HCT116 (cell line): ENCODE results near the gene EFS. TPM values are rescaled to one million over a fixed set of nuclear protein-coding genes. Genes with fewer than 3 reads are reported as not detected.
"Not testable (repeated sequence)": the region's sequence is repeated elsewhere in the genome, so short reads cannot be mapped to it uniquely, and the experiment has no call there.

ENCODE experiments used
- ATAC-seq: fragments of 200-7000 bp; cut with Tn5 transposase; 2 replicates; pipeline ENCODE4 v1.9.1; 2020; ENCODE audit warnings: mild to moderate bottlenecking, moderate library complexity
- BruUV-seq: library from RNA; stranded (reverse); fragments of 400-500 nt; replicated peaks from 2 replicates; lab custom pipeline; 2021; lab: Mats Ljungman, UMichigan
- CTCF ChIA-PET: fragments of 300-600 bp; sonication (Branson Sonifier 250); formaldehyde crosslinking; loops from one replicate; lab custom pipeline; 2021; ENCODE audit warnings: antibody characterized with exemption; lab: Charles Lee
- POLR2A ChIA-PET: fragments of 300-600, 350-600 bp; sonication (Branson Sonifier 250); formaldehyde crosslinking; loops from one replicate; lab custom pipeline; 2021; ENCODE audit warnings: antibody characterized with exemption; lab: Charles Lee
- RAD21 ChIA-PET, 2 experiments: fragments of 300-600 bp; sonication (Branson Sonifier 250); formaldehyde crosslinking; loops; one replicate each; lab custom pipeline; 2023; ENCODE audit warnings: low total read pairs in 2 of 2; ENCODE audit not compliant: uncharacterized antibody in 2 of 2, unreplicated experiment in 2 of 2, low non-redundant PET in 1 of 2; lab: Charles Lee
- DNase-seq: peaks from one replicate; pipeline ENCODE4 v3.0.0-alpha.2; 2010; ENCODE audit warnings: low read depth, low spot score
- H2AFZ ChIP-seq: fragments of 200-600 bp; shearing (Covaris generic), sonication (generic); 2 replicates; pipeline ENCODE4 v1.6.1; 2017; ENCODE audit warnings: low read depth, mixed run types, mixed read lengths, antibody characterized with exemption, low read length; ENCODE audit not compliant: poor library complexity, severe bottlenecking
- H3K27ac ChIP-seq: 2 replicates; pipeline ENCODE4 v1.5.1; 2012; ENCODE audit warnings: low read depth, low read length
- H3K27me3 ChIP-seq: fragments of 200-600 bp; sonication (generic); 2 replicates; pipeline ENCODE4 v1.6.1; 2016; ENCODE audit warnings: mixed run types, low read length, mixed read lengths; ENCODE audit not compliant: insufficient read depth
- H3K36me3 ChIP-seq, 2 experiments: fragments of 200-500 bp in 1 of 2; fragments of 200-600 bp in 1 of 2; sonication (Bioruptor generic) in 1 of 2; sonication (generic) in 1 of 2; 2 replicates each; pipeline versions ENCODE4 v1.5.1 to v1.6.1; 2014 to 2016; ENCODE audit warnings: low read length in 2 of 2, inconsistent platforms in 1 of 2, mixed read lengths in 1 of 2, mixed run types in 1 of 2; ENCODE audit not compliant: insufficient read depth in 2 of 2, control insufficient read depth in 1 of 2
- H3K4me1 ChIP-seq, 2 experiments: fragments of 200-600 bp in 1 of 2; sonication (generic) in 1 of 2; 2 replicates each; pipeline versions ENCODE4 v1.5.1 to v1.6.1; 2012 to 2017; ENCODE audit warnings: low read length in 2 of 2, inconsistent platforms in 1 of 2, mild to moderate bottlenecking in 1 of 2, mixed read lengths in 1 of 2, mixed run types in 1 of 2, moderate library complexity in 1 of 2; ENCODE audit not compliant: insufficient read depth in 2 of 2, control insufficient read depth in 1 of 2
- H3K4me2 ChIP-seq: fragments of 200-600 bp; sonication (generic); 2 replicates; pipeline ENCODE4 v1.6.1; 2017; ENCODE audit warnings: mixed run types, low read length, mixed read lengths
- H3K4me3 ChIP-seq, 2 experiments: fragments of 200-600 bp in 1 of 2; sonication (generic) in 1 of 2; replicated peaks in 1 of 2; 2 replicates each; pipeline ENCODE4 v1.5.1; 2011 to 2016; ENCODE audit warnings: low read length in 2 of 2, control low read depth in 1 of 2, low read depth in 1 of 2, mild to moderate bottlenecking in 1 of 2, mixed read lengths in 1 of 2, mixed run types in 1 of 2
- H3K79me2 ChIP-seq: fragments of 200-600 bp; sonication (generic); 2 replicates; pipeline ENCODE4 v1.6.1; 2017; ENCODE audit warnings: mild to moderate bottlenecking, mixed run types, low read length, moderate library complexity, mixed read lengths; ENCODE audit not compliant: insufficient read depth
- H3K9ac ChIP-seq: fragments of 200-600 bp; sonication (generic); 2 replicates; pipeline ENCODE4 v1.6.1; 2016; ENCODE audit warnings: low read length, mixed read lengths
- H3K9me2 ChIP-seq: fragments of 200-600 bp; sonication (generic), shearing (Covaris generic); 2 replicates; pipeline ENCODE4 v1.6.1; 2017; ENCODE audit warnings: mixed run types, mild to moderate bottlenecking, moderate library complexity; ENCODE audit not compliant: insufficient read depth
- H3K9me3 ChIP-seq, 2 experiments: fragments of 200-500 bp in 1 of 2; fragments of 200-600 bp in 1 of 2; sonication (Bioruptor generic) in 1 of 2; sonication (generic) in 1 of 2; 2 replicates each; pipeline ENCODE4 v1.6.1; 2014 to 2017; ENCODE audit warnings: low read length in 2 of 2, mixed read lengths in 2 of 2, inconsistent platforms in 1 of 2, low read depth in 1 of 2, mild to moderate bottlenecking in 1 of 2, mixed run types in 1 of 2, moderate library complexity in 1 of 2; ENCODE audit not compliant: control insufficient read depth in 1 of 2, insufficient read depth in 1 of 2
- H4K20me1 ChIP-seq: fragments of 200-600 bp; sonication (generic), shearing (Covaris generic); 2 replicates; pipeline ENCODE4 v1.6.1; 2017; ENCODE audit warnings: mixed run types, mild to moderate bottlenecking, moderate library complexity; ENCODE audit not compliant: insufficient read depth
- ATF3 ChIP-seq: IDR thresholded peaks from 2 replicates; pipeline ENCODE4 v1.6.1; 2012
- EZH2 ChIP-seq: fragments of 200-600 bp; sonication (generic); IDR thresholded peaks from 2 replicates; pipeline ENCODE4 v1.6.1; 2017; ENCODE audit warnings: antibody characterized with exemption, mixed run types
- EZH2phosphoT487 ChIP-seq: fragments of 200-600 bp; IDR thresholded peaks from 2 replicates; pipeline ENCODE4 v1.6.1; 2018; ENCODE audit warnings: antibody characterized with exemption, borderline replicate concordance
- SIN3A ChIP-seq: IDR thresholded peaks from 2 replicates; pipeline ENCODE4 v1.6.1; 2012; ENCODE audit warnings: low read depth
- TCF7L2 ChIP-seq: IDR thresholded peaks from 2 replicates; pipeline ENCODE4 v1.7.0; 2011; ENCODE audit warnings: borderline replicate concordance, inconsistent platforms; ENCODE audit not compliant: insufficient read depth, insufficient read length; ENCODE audit errors: extremely low read depth
- intact Hi-C: fragments of 100-400 bp; cut with micrococcal nuclease; formaldehyde crosslinking; loops from 2 replicates; pipeline ENCODE4 v1.10.0; 2022
- total RNA-seq: library from RNA; stranded (reverse); gene quantifications from one replicate; pipeline ENCODE4 v1.2.1, GENCODE V29; 2021; ENCODE audit not compliant: unreplicated experiment

EFS gene
- total RNA-seq, 1 experiment from 2014 or later = 0.10 TPM

DNA sequence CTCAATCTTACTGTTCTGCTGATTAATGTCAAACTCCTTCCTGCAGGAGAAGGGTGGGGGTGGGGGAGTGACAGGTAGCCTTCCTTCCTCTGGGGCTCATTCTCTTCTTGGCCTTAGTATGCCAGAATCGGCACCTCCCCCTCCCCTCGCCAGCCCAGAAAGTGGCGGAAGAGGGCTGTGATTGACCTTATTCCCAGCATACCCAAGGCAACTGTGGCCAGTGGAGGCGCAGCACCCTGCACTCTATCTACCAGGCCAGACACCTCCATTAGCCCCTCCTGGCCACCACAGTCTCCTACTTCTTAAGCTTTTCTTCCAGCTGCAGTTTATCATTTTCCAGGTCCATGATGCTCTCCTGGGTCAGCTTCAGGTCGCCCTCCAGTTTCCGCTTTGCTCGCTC lies 27.6 kb upstream of the EFS start:
- Histone ChIP-seq H2AFZ (no peak overlapping the region), H3K4me2 (no peak overlapping the region), H3K79me2 (no peaks in the 10 kb centered on the region), H3K4me1 (no peaks in the 10 kb centered on the region), H3K27me3 (peaks cover 13% of the 10 kb centered on the region; the same call in 1 of the 2 replicates), H3K9me3 (no peaks in the 10 kb centered on the region), H3K4me3 (no peak overlapping the region), H3K36me3 (no peaks in the 10 kb centered on the region), H3K9me2 (no peaks in the 10 kb centered on the region), H3K27ac (no peak overlapping the region), H3K9ac (no peak overlapping the region), H4K20me1 (no peaks in the 10 kb centered on the region)
- TF ChIP-seq SIN3A (no peak), EZH2 (no peak), TCF7L2 (no peak), EZH2phosphoT487 (no peak), ATF3 (no peak)
- ATAC-seq (no peak), DNase-seq (no peak)
- intact Hi-C loops = no loop called here
- BruUV-seq = no TSS peak
- CTCF ChIA-PET = interaction anchor here (1.2 kb wide), 1 partner anchor 13 kb away, joined by 4 read pairs; no protein-coding TSS in a partner anchor
- POLR2A ChIA-PET = no interaction called here
- RAD21 ChIA-PET = interaction anchor here in 1 of 2 experiments (0.6 kb wide), 1 partner anchor 16 kb away, joined by 4 read pairs; no protein-coding TSS in a partner anchor

DNA sequence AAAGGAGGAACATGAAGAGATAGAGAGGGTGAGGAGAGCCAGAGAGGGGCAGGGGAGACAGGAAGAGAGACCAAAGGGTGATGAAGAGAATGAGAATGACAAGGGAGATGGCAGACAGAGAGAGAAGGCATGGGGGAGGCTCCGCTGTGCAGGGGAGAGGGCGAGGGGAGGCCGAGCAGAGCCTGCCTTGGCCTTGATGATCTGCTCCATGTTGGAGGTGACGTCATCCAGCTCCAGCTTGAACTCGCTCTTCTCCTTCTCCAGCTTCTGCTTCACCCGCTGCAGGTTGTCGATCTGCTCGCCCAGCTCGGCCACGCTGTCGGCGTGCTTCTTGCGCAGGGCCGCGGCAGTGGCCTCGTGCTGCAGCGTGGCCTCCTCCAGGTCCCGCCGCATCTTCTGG lies 24.9 kb upstream of the EFS start:
- H3K9ac ChIP-seq, DNase-seq, intact Hi-C loops, H3K27ac ChIP-seq, H3K4me1 ChIP-seq, H2AFZ ChIP-seq, RAD21 ChIA-PET, H3K4me3 ChIP-seq, ATAC-seq, POLR2A ChIA-PET, H3K9me2 ChIP-seq, H4K20me1 ChIP-seq, CTCF ChIA-PET, H3K4me2 ChIP-seq, H3K36me3 ChIP-seq, BruUV-seq, H3K79me2 ChIP-seq, H3K9me3 ChIP-seq: not testable (repeated sequence)
- peaks cover 13% of the 10 kb centered on the region; the same call in 1 of the 2 replicates for H3K27me3 ChIP-seq
